ENCODE data around the gene BMAL1. TPM values are rescaled to one million over a fixed set of nuclear protein-coding genes. Genes with fewer than 3 reads are reported as not detected.

Gene BMAL1
- total RNA-seq, 1 donor from 2014 or later, result 26.5 TPM

GRCh38 chr11:13427440-13427839, 149.8 kb downstream of the BMAL1 start:
- DNase-seq (ENCODE audit: low spot score), result no peak
- Histone ChIP-seq H3K4me2 (no peak overlapping the region), H2AFZ (replicated peaks) (no peak overlapping the region), H3K79me2 (ENCODE audit: low read depth) (peaks cover 50% of the 10 kb centered on the region), H3K4me3 (no peak overlapping the region), H3K4me1 (peaks cover 4% of the 10 kb centered on the region), H3K9ac (no peak overlapping the region), H3K9me3 (ENCODE audit: low read depth) (peaks cover 5% of the 10 kb centered on the region), H3K27ac (no peak overlapping the region), H3K27me3 (no peaks in the 10 kb centered on the region), H3F3A (ENCODE audit: low read depth) (no peaks in the 10 kb centered on the region), H4K20me1 (ENCODE audit: low read depth) (no peaks in the 10 kb centered on the region), H3K36me3 (peaks cover 4% of the 10 kb centered on the region)
- no peaks in the 10 kb centered on the region for H3K4me1 Mint-ChIP-seq
- H3K9me3 Mint-ChIP-seq, result peaks cover 32% of the 10 kb centered on the region
- no peak overlapping the region for H3K27ac Mint-ChIP-seq
- no peak overlapping the region for H3K4me3 Mint-ChIP-seq
- TF ChIP-seq CTCF (IDR thresholded peaks at IDR 0.05) (no peak), EZH2 (IDR thresholded peaks at IDR 0.05) (no peak), EZH2phosphoT487 (IDR thresholded peaks at IDR 0.05) (no peak)
- peaks cover 18% of the 10 kb centered on the region for H3K36me3 Mint-ChIP-seq
- H3K27me3 Mint-ChIP-seq (ENCODE audit: insufficient read depth, low read depth), result no peaks in the 10 kb centered on the region

GRCh38 chr11:13429288-13429687, 151.7 kb downstream of the BMAL1 start:
- peaks cover 32% of the 10 kb centered on the region for H3K9me3 Mint-ChIP-seq
- Histone ChIP-seq H3K9me3 (ENCODE audit: low read depth) (peaks cover 5% of the 10 kb centered on the region), H3K4me3 (no peak overlapping the region), H3K36me3 (peaks cover 4% of the 10 kb centered on the region), H3F3A (ENCODE audit: low read depth) (peaks cover 6% of the 10 kb centered on the region), H3K27me3 (no peaks in the 10 kb centered on the region), H3K9ac (no peak overlapping the region), H4K20me1 (ENCODE audit: low read depth) (no peaks in the 10 kb centered on the region), H3K4me1 (peaks cover 16% of the 10 kb centered on the region), H3K4me2 (no peak overlapping the region), H3K79me2 (ENCODE audit: low read depth) (peaks cover 50% of the 10 kb centered on the region), H3K27ac (no peak overlapping the region), H2AFZ (replicated peaks) (no peak overlapping the region)
- H3K27ac Mint-ChIP-seq, result no peak overlapping the region
- TF ChIP-seq EZH2 (IDR thresholded peaks at IDR 0.05) (no peak), CTCF (IDR thresholded peaks at IDR 0.05) (no peak), EZH2phosphoT487 (IDR thresholded peaks at IDR 0.05) (no peak)
- H3K36me3 Mint-ChIP-seq, result peaks cover 18% of the 10 kb centered on the region
- H3K27me3 Mint-ChIP-seq (ENCODE audit: insufficient read depth, low read depth), result no peaks in the 10 kb centered on the region
- no peak overlapping the region for H3K4me3 Mint-ChIP-seq
- no peak for DNase-seq (ENCODE audit: low spot score)
- H3K4me1 Mint-ChIP-seq, result peaks cover under 1% of the 10 kb centered on the region

GRCh38 chr11:13429836-13430235, 152.2 kb downstream of the BMAL1 start:
- Mint-ChIP-seq H3K4me3 (no peak overlapping the region), H3K9me3 (peaks cover 32% of the 10 kb centered on the region), H3K36me3 (peaks cover 18% of the 10 kb centered on the region), H3K27me3 (ENCODE audit: insufficient read depth, low read depth) (no peaks in the 10 kb centered on the region), H3K27ac (no peak overlapping the region), H3K4me1 (peaks cover 6% of the 10 kb centered on the region)
- H3K4me3 ChIP-seq, result no peak overlapping the region
- H3K9ac ChIP-seq, result no peak overlapping the region
- peaks cover 4% of the 10 kb centered on the region for H3K36me3 ChIP-seq
- H2AFZ ChIP-seq (replicated peaks), result no peak overlapping the region
- no peak for DNase-seq (ENCODE audit: low spot score)
- TF ChIP-seq EZH2 (IDR thresholded peaks at IDR 0.05) (no peak), CTCF (IDR thresholded peaks at IDR 0.05) (no peak)
- H3F3A ChIP-seq (ENCODE audit: low read depth), result peaks cover 11% of the 10 kb centered on the region
- peaks cover 19% of the 10 kb centered on the region for H3K4me1 ChIP-seq
- no peak overlapping the region for H3K27ac ChIP-seq
- H4K20me1 ChIP-seq (ENCODE audit: low read depth), result no peaks in the 10 kb centered on the region
- H3K27me3 ChIP-seq, result no peaks in the 10 kb centered on the region
- H3K79me2 ChIP-seq (ENCODE audit: low read depth), result peaks cover 50% of the 10 kb centered on the region
- no peak overlapping the region for H3K4me2 ChIP-seq
- peaks cover 5% of the 10 kb centered on the region for H3K9me3 ChIP-seq (ENCODE audit: low read depth)

All from neural progenitor cell (in vitro differentiated cells).